GM19455 (cell line): ENCODE results near the gene INTS15.

Experiments
- ATAC-seq: cut with Tn5 transposase; IDR thresholded peaks from one replicate; pipeline ENCODE4 v1.9.1; 2021; ENCODE audit not compliant: unreplicated experiment

The INTS15 gene

GRCh38 chr7:6655636-6656385, 66.0 kb downstream of the INTS15 start:
- no peak for ATAC-seq

- ATAC-seq = no peak
Observed at GRCh38 chr7:6656413-6656812, 66.6 kb downstream of the INTS15 start.
